Kidney (tissue), 14 donors: ENCODE results near the gene COX6A2. TPM values are rescaled to one million over a fixed set of nuclear protein-coding genes. Genes with fewer than 3 reads are reported as not detected.

Source experiments
- DNase-seq, 5 donors: peaks; one replicate each; pipeline ENCODE4 v3.0.0-alpha.2; 2013 to 2020
- FAIRE-seq: peaks from 2 replicates; lab custom pipeline; 2012; peaks lifted over from hg19 to GRCh38; lab: Jason Lieb, UNC
- H3K27ac ChIP-seq, 2 donors: one replicate each; pipeline ENCODE4 v1.7.0; 2013; ENCODE audit warnings: low read depth in 2 of 2, low read length in 2 of 2, inconsistent platforms in 1 of 2
- H3K27me3 ChIP-seq: one replicate; pipeline ENCODE4 v1.7.1; 2013; ENCODE audit warnings: low read length, inconsistent platforms; ENCODE audit not compliant: control insufficient read depth, insufficient read depth
- H3K36me3 ChIP-seq, 3 donors: one replicate each; pipeline versions ENCODE4 v1.7.0 to v1.7.1; 2013; ENCODE audit warnings: low read length in 3 of 3, control low read depth in 1 of 3, inconsistent platforms in 1 of 3; ENCODE audit not compliant: insufficient read depth in 3 of 3, control insufficient read depth in 2 of 3
- H3K4me1 ChIP-seq, 3 donors: one replicate each; pipeline versions ENCODE4 v1.7.0 to v1.7.1; 2013; ENCODE audit warnings: low read length in 3 of 3, inconsistent platforms in 1 of 3, low read depth in 1 of 3; ENCODE audit not compliant: control insufficient read depth in 2 of 3, insufficient read depth in 2 of 3
- H3K4me3 ChIP-seq, 3 donors: one replicate each; pipeline versions ENCODE4 v1.7.0 to v1.8.1; 2013; ENCODE audit warnings: low read length in 3 of 3, control low read depth in 1 of 3, inconsistent platforms in 1 of 3
- H3K9ac ChIP-seq, 3 donors: one replicate each; pipeline versions ENCODE4 v1.7.0 to v1.7.1; 2013; ENCODE audit warnings: low read length in 3 of 3, control low read depth in 1 of 3, inconsistent platforms in 1 of 3
- H3K9me3 ChIP-seq, 3 donors: one replicate each; pipeline versions ENCODE4 v1.7.0 to v1.7.1; 2013; ENCODE audit warnings: low read length in 3 of 3, control low read depth in 1 of 3, inconsistent platforms in 1 of 3; ENCODE audit not compliant: control insufficient read depth in 2 of 3, insufficient read depth in 1 of 3
- CTCF ChIP-seq: IDR thresholded peaks from 3 replicates; pipeline ENCODE4 v1.5.1; 2012; ENCODE audit warnings: mild to moderate bottlenecking, moderate library complexity, borderline replicate concordance; ENCODE audit not compliant: insufficient read depth; ENCODE audit errors: extremely low read depth
- intact Hi-C: fragments of 100-400 bp; cut with DNase I; formaldehyde crosslinking; loops from one replicate; pipeline ENCODE4 v1.11.1; 2022
- polyA plus RNA-seq: library from polyadenylated mRNA; stranded (reverse); fragments of 350-450 nt; fragmentation: Illumina TruSeq; extraction: RNeasy Lipid Tissue Mini Kit (QIAGEN cat#74804); gene quantifications from one replicate; pipeline ENCODE4 v1.2.3, GENCODE V29; 2014; ENCODE audit warnings: low read depth, low replicate concordance; ENCODE audit not compliant: insufficient read depth
- total RNA-seq: library from RNA; stranded (reverse); fragmentation: NEBNext Ultra II Directional; extraction: Animal tissue kit (Norgen Biotek cat#: 25700); gene quantifications from one replicate; pipeline ENCODE4 v1.2.1, GENCODE V29; 2021
- donor health status: control.
- donor health status: control.
- donor health status: control.
- donor health status: control.
- donor health status: control.
- donor health status: DM: yes; HTN: yes; CAD: no.
- donor health status: Normal renal cell carcinoma (clear cell type).

COX6A2 gene
- total and polyA plus RNA-seq, 2 donors from 2014 or later, result 5.5 TPM; not detected in 1

GRCh38 chr16:31436221-31437045, 8.3 kb upstream of the COX6A2 start:
- Histone ChIP-seq H3K36me3 (no peaks in the 10 kb centered on the region), H3K9ac (no peak overlapping the region), H3K4me3 (no peak overlapping the region), H3K27me3 (no peaks in the 10 kb centered on the region), H3K9me3 (no peaks in the 10 kb centered on the region), H3K27ac (no peak overlapping the region), H3K4me1 (no peaks in the 10 kb centered on the region)
- intact Hi-C loops, result no loop called here
- FAIRE-seq (no peak), DNase-seq (peak in 1 of 5 donors; percentile 69)
- TF ChIP-seq CTCF, result no peak

- Histone ChIP-seq H3K27ac (no peak overlapping the region), H3K27me3 (no peaks in the 10 kb centered on the region), H3K4me3 (no peak overlapping the region), H3K9ac (no peak overlapping the region), H3K4me1 (no peaks in the 10 kb centered on the region), H3K36me3 (no peaks in the 10 kb centered on the region), H3K9me3 (no peaks in the 10 kb centered on the region)
- TF ChIP-seq CTCF, result no peak
- no peak for FAIRE-seq
- peak in 1 of 5 donors; percentile 31 for DNase-seq
- intact Hi-C loops, result no loop called here
Measured at GRCh38 chr16:31435341-31436220, 7.4 kb upstream of the COX6A2 start.

- peaks cover 0 to 2% (median 0%) of the 10 kb centered on the region in 3 donors for H3K4me1 ChIP-seq
- intact Hi-C loops, result no loop called here
- no peaks in the 10 kb centered on the region for H3K36me3 ChIP-seq
- no peak overlapping the region for H3K4me3 ChIP-seq
- FAIRE-seq (no peak), DNase-seq (peak in 1 of 5 donors; percentile 30)
- H3K27me3 ChIP-seq, result no peaks in the 10 kb centered on the region
- TF ChIP-seq CTCF, result no peak
- H3K27ac ChIP-seq, result no peak overlapping the region
- H3K9ac ChIP-seq, result no peak overlapping the region
- no peaks in the 10 kb centered on the region for H3K9me3 ChIP-seq
Measured at GRCh38 chr16:31430380-31431052, 2.4 kb upstream of the COX6A2 start.
